ENCODE measurements around the gene LDLRAD3.

DNA sequence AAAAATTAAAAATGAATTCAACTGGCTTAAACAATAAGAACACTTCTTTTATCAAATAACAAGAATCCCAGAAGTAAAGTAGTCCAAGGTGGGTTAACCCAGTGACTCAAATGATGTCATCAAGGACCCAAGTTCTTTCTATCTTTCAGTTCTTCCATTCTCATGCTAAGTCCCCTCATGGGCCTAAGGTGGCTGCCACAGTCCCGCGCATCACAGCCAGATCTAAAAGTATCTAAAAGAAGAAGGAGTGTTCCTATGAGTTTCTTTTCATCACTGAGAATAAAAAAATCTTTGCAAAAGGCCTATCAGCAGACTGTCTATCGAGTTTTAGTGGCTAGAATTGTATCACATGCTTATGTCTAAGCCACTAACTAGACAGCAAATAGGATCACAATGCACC, 37.2 kb upstream of the LDLRAD3 start:
- TF ChIP-seq CTCF (IDR thresholded peaks at IDR 0.05) (no peak), POLR2A (IDR thresholded peaks at IDR 0.05) (no peak), EP300 (IDR thresholded peaks at IDR 0.05) (no peak)

Measured in ovary (tissue), 3 donors.